ENCODE measurements around the gene TRIM31.

Gene TRIM31

DNA sequence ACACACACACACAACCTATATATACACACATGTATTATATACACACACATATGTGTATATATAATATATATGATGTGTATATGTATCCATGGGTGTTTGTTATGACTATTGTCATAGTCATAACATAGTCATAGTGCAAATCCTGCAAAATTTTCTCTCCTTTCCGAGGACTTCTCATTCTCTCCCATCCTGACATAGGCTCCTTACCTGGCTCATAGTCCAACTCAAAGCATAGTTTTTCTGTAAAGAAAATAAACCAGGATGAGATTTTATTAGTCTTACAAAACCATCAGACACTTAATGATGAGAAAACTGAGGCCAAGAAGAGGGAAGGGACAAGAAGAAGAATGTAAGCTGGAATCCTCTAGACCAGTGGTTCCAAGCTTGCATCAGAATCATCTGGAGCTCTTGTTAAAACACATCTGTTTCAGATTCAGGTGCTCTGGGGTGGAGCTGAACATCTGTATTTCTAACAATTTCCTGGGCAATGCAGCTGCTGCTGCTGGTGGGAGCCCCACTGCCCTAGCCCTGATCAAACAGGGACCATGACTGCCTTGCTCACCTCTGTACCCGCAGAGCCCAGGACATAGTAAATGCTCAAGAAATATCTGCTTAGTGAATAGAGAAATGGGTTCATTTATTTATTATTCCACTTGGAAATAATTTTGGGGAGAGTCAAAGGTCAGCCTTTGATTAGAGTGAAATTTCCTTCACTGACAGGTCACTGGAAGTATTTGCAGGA, 42.8 kb upstream of the TRIM31 start:
- no peaks in the 10 kb centered on the region for H4K20me1 ChIP-seq (ENCODE audit: control insufficient read depth, insufficient read depth, low read depth, low read length)
- H3K27me3 ChIP-seq (ENCODE audit: control insufficient read depth, low read length): peaks cover 35% of the 10 kb centered on the region
- H3K4me2 ChIP-seq (ENCODE audit: low read length): no peak overlapping the region
- H3K9me2 ChIP-seq (replicated peaks; ENCODE audit: control insufficient read depth, low read length): no peaks in the 10 kb centered on the region
- no peak overlapping the region for H3K27ac ChIP-seq (ENCODE audit: low read depth, low read length)
- H3K9me3 ChIP-seq (ENCODE audit: control insufficient read depth, insufficient read depth, low read length): no peaks in the 10 kb centered on the region
- H3F3A ChIP-seq (ENCODE audit: control insufficient read depth, insufficient read depth): no peaks in the 10 kb centered on the region
- H3K36me3 ChIP-seq (ENCODE audit: control insufficient read depth, low read length): no peaks in the 10 kb centered on the region
- no peaks in the 10 kb centered on the region for H3K79me2 ChIP-seq (ENCODE audit: control insufficient read depth, low read length)
- H3K4me1 ChIP-seq (ENCODE audit: control insufficient read depth, low read length): no peaks in the 10 kb centered on the region
- TF ChIP-seq, protein P1, sequence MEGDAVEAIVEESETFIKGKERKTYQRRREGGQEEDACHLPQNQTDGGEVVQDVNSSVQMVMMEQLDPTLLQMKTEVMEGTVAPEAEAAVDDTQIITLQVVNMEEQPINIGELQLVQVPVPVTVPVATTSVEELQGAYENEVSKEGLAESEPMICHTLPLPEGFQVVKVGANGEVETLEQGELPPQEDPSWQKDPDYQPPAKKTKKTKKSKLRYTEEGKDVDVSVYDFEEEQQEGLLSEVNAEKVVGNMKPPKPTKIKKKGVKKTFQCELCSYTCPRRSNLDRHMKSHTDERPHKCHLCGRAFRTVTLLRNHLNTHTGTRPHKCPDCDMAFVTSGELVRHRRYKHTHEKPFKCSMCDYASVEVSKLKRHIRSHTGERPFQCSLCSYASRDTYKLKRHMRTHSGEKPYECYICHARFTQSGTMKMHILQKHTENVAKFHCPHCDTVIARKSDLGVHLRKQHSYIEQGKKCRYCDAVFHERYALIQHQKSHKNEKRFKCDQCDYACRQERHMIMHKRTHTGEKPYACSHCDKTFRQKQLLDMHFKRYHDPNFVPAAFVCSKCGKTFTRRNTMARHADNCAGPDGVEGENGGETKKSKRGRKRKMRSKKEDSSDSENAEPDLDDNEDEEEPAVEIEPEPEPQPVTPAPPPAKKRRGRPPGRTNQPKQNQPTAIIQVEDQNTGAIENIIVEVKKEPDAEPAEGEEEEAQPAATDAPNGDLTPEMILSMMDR (IDR thresholded peaks at IDR 0.05; ENCODE audit: low read depth, low read length, poor library complexity, severe bottlenecking): no peak
- TF ChIP-seq EZH2phosphoT487 (IDR thresholded peaks at IDR 0.05; ENCODE audit: borderline replicate concordance, low read length): no peak
- no peak overlapping the region for H3K4me3 ChIP-seq (ENCODE audit: low read length)

DNA sequence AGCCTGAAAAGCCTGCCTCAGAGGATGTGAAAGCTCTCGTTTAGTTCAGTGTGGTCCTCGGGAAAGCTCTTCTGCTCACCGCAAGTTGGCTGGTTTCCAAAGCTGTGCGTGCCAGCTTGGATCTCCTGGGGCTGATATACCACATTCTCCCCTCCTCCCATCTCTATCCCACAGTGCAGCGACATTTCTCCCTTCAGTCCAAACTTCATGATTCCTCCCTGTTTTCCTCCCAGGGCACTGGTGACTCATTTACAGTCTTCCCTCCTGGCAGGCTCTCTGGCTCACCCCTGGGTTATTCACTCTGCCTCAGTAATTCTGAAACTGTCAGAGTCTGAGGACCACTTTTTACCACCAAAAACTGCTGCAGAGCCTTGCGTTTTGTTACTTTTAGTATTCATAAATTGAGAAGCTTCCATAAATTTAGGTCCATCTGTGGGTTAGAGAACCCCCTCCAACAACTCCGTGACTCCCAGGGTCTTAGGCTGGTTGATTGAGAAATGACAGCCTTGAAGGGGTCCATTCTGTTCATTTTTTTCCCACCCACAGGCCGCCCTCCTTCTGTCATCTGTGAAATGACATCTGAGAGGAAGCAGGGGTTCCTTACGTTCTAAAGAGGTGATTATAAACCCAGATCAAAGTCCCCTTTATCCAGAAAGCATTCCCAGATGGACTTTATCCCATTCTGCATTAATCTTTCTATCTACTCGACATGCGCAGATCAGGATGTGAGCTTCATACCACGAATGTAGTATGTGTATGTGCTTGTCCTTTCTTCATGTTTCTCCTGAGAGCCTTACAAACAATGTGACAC, 42.0 kb upstream of the TRIM31 start:
- Histone ChIP-seq H4K20me1 (ENCODE audit: control insufficient read depth, insufficient read depth, low read depth, low read length) (no peaks in the 10 kb centered on the region), H3K36me3 (ENCODE audit: control insufficient read depth, low read length) (no peaks in the 10 kb centered on the region), H3F3A (ENCODE audit: control insufficient read depth, insufficient read depth) (no peaks in the 10 kb centered on the region), H3K4me2 (ENCODE audit: low read length) (no peak overlapping the region), H3K9me3 (ENCODE audit: control insufficient read depth, insufficient read depth, low read length) (no peaks in the 10 kb centered on the region), H3K4me3 (ENCODE audit: low read length) (no peak overlapping the region), H3K9me2 (replicated peaks; ENCODE audit: control insufficient read depth, low read length) (no peaks in the 10 kb centered on the region), H3K27me3 (ENCODE audit: control insufficient read depth, low read length) (peaks cover 35% of the 10 kb centered on the region), H3K79me2 (ENCODE audit: control insufficient read depth, low read length) (no peaks in the 10 kb centered on the region), H3K4me1 (ENCODE audit: control insufficient read depth, low read length) (no peaks in the 10 kb centered on the region), H3K27ac (ENCODE audit: low read depth, low read length) (no peak overlapping the region)
- TF ChIP-seq, protein P1 (IDR thresholded peaks at IDR 0.05; ENCODE audit: low read depth, low read length, poor library complexity, severe bottlenecking): no peak
- TF ChIP-seq EZH2phosphoT487 (IDR thresholded peaks at IDR 0.05; ENCODE audit: borderline replicate concordance, low read length): no peak

DNA sequence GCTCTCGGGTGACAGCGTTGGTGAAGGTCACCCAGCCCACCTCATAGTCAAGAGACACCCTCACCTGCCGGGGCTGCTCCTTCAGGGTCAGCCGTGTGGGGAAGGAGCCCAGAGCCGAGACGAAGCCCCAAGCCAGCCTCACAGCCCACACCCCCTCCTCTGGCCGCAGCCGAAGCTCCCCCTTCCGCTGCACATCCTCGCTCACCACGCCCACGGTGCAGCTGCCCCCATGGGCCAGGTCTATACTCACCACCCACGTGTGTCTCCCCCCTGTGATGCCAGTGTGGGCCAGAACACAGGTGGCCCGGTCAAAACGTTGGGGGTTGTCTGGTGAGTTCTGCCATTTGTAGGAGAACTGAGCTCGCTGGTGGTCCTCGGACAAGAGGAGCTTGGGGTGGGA, 41.2 kb upstream of the TRIM31 start:
- Histone ChIP-seq H3K79me2 (ENCODE audit: control insufficient read depth, low read length) (no peaks in the 10 kb centered on the region), H3K4me1 (ENCODE audit: control insufficient read depth, low read length) (no peaks in the 10 kb centered on the region), H3K4me2 (ENCODE audit: low read length) (no peak overlapping the region), H3K4me3 (ENCODE audit: low read length) (no peak overlapping the region), H3K27me3 (ENCODE audit: control insufficient read depth, low read length) (peaks cover 29% of the 10 kb centered on the region), H3K27ac (ENCODE audit: low read depth, low read length) (no peak overlapping the region), H4K20me1 (ENCODE audit: control insufficient read depth, insufficient read depth, low read depth, low read length) (no peaks in the 10 kb centered on the region), H3K9me3 (ENCODE audit: control insufficient read depth, insufficient read depth, low read length) (no peaks in the 10 kb centered on the region), H3F3A (ENCODE audit: control insufficient read depth, insufficient read depth) (no peaks in the 10 kb centered on the region), H3K36me3 (ENCODE audit: control insufficient read depth, low read length) (no peaks in the 10 kb centered on the region), H3K9me2 (replicated peaks; ENCODE audit: control insufficient read depth, low read length) (no peaks in the 10 kb centered on the region)
- no peak for TF ChIP-seq EZH2phosphoT487 (IDR thresholded peaks at IDR 0.05; ENCODE audit: borderline replicate concordance, low read length)
- TF ChIP-seq, protein P1 (IDR thresholded peaks at IDR 0.05; ENCODE audit: low read depth, low read length, poor library complexity, severe bottlenecking): no peak

Measured in DOHH2 (cell line).